ENCODE results near the gene THBD.

Gene THBD

GRCh38 chr20:23060629-23061028, 11.2 kb upstream of the THBD start:
- no peak for DNase-seq (ENCODE audit: low spot score)
- in situ Hi-C loops (cut with MboI; ENCODE audit: low pct_unique_long_range_greater_than_20kb, low sequenced_read_pairs, unreplicated experiment) = loop anchor here (25.0 kb wide), 1 partner anchor 277 kb away; no protein-coding TSS in a partner anchor
- TF ChIP-seq CTCF (IDR thresholded peaks at IDR 0.05; ENCODE audit: extremely low read depth, insufficient read depth, missing control alignments) = no peak

GRCh38 chr20:23059846-23060245, 10.4 kb upstream of the THBD start:
- no peak for DNase-seq (ENCODE audit: low spot score)
- in situ Hi-C loops (cut with MboI; ENCODE audit: low pct_unique_long_range_greater_than_20kb, low sequenced_read_pairs, unreplicated experiment) = loop anchor here (25.0 kb wide), 1 partner anchor 277 kb away; no protein-coding TSS in a partner anchor
- no peak for TF ChIP-seq CTCF (IDR thresholded peaks at IDR 0.05; ENCODE audit: extremely low read depth, insufficient read depth, missing control alignments)

- TF ChIP-seq CTCF (IDR thresholded peaks at IDR 0.05; ENCODE audit: extremely low read depth, insufficient read depth, missing control alignments) = no peak
- DNase-seq (ENCODE audit: low spot score) = no peak
- in situ Hi-C loops (cut with MboI; ENCODE audit: low pct_unique_long_range_greater_than_20kb, low sequenced_read_pairs, unreplicated experiment) = loop anchor here (25.0 kb wide), 1 partner anchor 278 kb away; no protein-coding TSS in a partner anchor
Observed at GRCh38 chr20:23059001-23059400, 9.5 kb upstream of the THBD start.

- no peak for DNase-seq (ENCODE audit: low spot score)
- TF ChIP-seq CTCF (IDR thresholded peaks at IDR 0.05; ENCODE audit: extremely low read depth, insufficient read depth, missing control alignments) = peak; percentile 20
- in situ Hi-C loops (cut with MboI; ENCODE audit: low pct_unique_long_range_greater_than_20kb, low sequenced_read_pairs, unreplicated experiment) = loop anchor here (25.0 kb wide), 1 partner anchor 279 kb away; no protein-coding TSS in a partner anchor
Observed at GRCh38 chr20:23058240-23058639, 8.8 kb upstream of the THBD start.

- in situ Hi-C loops (cut with MboI; ENCODE audit: low pct_unique_long_range_greater_than_20kb, low sequenced_read_pairs, unreplicated experiment) = loop anchor here (25.0 kb wide), 1 partner anchor 284 kb away; no protein-coding TSS in a partner anchor
- no peak for TF ChIP-seq CTCF (IDR thresholded peaks at IDR 0.05; ENCODE audit: extremely low read depth, insufficient read depth, missing control alignments)
- no peak for DNase-seq (ENCODE audit: low spot score)
Observed at GRCh38 chr20:23052904-23053303, 3.4 kb upstream of the THBD start.

GRCh38 chr20:23050847-23051627, 1.6 kb upstream of the THBD start:
- peak; percentile 69 for TF ChIP-seq CTCF (IDR thresholded peaks at IDR 0.05; ENCODE audit: extremely low read depth, insufficient read depth, missing control alignments)
- DNase-seq (ENCODE audit: low spot score) = peak; percentile 55
- in situ Hi-C loops (cut with MboI; ENCODE audit: low pct_unique_long_range_greater_than_20kb, low sequenced_read_pairs, unreplicated experiment) = loop anchor here (25.0 kb wide), 1 partner anchor 286 kb away; no protein-coding TSS in a partner anchor
